Activated gamma-delta T cell treated with Interleukin-2 at 50 U/mL for 16 hours (primary cell): ENCODE measurements around the gene FBN3.
"Not testable (repeated sequence)": the region's sequence is repeated elsewhere in the genome, so short reads cannot be mapped to it uniquely, and the experiment has no call there.

Experiments
- DNase-seq: peaks from one replicate; pipeline ENCODE4 v3.0.0-alpha.2; 2020

Gene FBN3

GRCh38 chr19:8149261-8150094 lies at the start of gene FBN3:
FBN3 (minus strand) TSS chr19:8149592; CDS start chr19:8147480, 2,112 bp downstream.
- no peak for DNase-seq

GRCh38 chr19:8196271-8196927 lies 47.0 kb upstream of the FBN3 start:
- no peak for DNase-seq

GRCh38 chr19:8194528-8195267 lies 45.3 kb upstream of the FBN3 start:
- peak; percentile 59 for DNase-seq

GRCh38 chr19:8192221-8192820 lies 42.9 kb upstream of the FBN3 start:
- DNase-seq: no peak

GRCh38 chr19:8185343-8186068 lies 36.1 kb upstream of the FBN3 start:
- DNase-seq: no peak

GRCh38 chr19:8184274-8184673 lies 34.9 kb upstream of the FBN3 start:
- DNase-seq: no peak

- no peak for DNase-seq
Observed at GRCh38 chr19:8180018-8180417, 30.6 kb upstream of the FBN3 start.

- DNase-seq: no peak
Observed at GRCh38 chr19:8174706-8175105, 25.3 kb upstream of the FBN3 start.

GRCh38 chr19:8168537-8168936 lies 19.1 kb upstream of the FBN3 start:
- DNase-seq: no peak

GRCh38 chr19:8167985-8168384 lies 18.6 kb upstream of the FBN3 start:
- DNase-seq: no peak

- DNase-seq: no peak
Observed at GRCh38 chr19:8163759-8164158, 14.4 kb upstream of the FBN3 start.

GRCh38 chr19:8161135-8161646 lies 11.8 kb upstream of the FBN3 start:
- no peak for DNase-seq

- DNase-seq: not testable (repeated sequence)
Observed at GRCh38 chr19:8159322-8159721, 9.9 kb upstream of the FBN3 start.

GRCh38 chr19:8158411-8159074 lies 9.2 kb upstream of the FBN3 start:
- DNase-seq: peak; percentile 34

GRCh38 chr19:8155318-8155717 lies 5.9 kb upstream of the FBN3 start:
- no peak for DNase-seq

- DNase-seq: not testable (repeated sequence)
Observed at GRCh38 chr19:8154014-8154413, 4.6 kb upstream of the FBN3 start.

GRCh38 chr19:8151767-8152035 lies 2.3 kb upstream of the FBN3 start:
- no peak for DNase-seq

GRCh38 chr19:8150998-8151766 lies 1.8 kb upstream of the FBN3 start:
- no peak for DNase-seq

- no peak for DNase-seq
Observed at GRCh38 chr19:8150178-8150865, 930 bp upstream of the FBN3 start.

GRCh38 chr19:8148410-8149260 lies 757 bp downstream of the FBN3 start:
- DNase-seq: no peak
